K562 (cell line): ENCODE results near the gene ERG28.
"Not testable (repeated sequence)": the region's sequence is repeated elsewhere in the genome, so short reads cannot be mapped to it uniquely, and the experiment has no call there.

ENCODE experiments used
- CTCF ChIP-seq, 3 experiments: IDR thresholded peaks in 2 of 3; conservative IDR thresholded peaks in 1 of 3; 2 replicates each; pipeline ENCODE4 v1.5.1; 2011 to 2012; ENCODE audit warnings: low read length in 3 of 3, mild to moderate bottlenecking in 3 of 3, control low read depth in 2 of 3, improper control_type of control experiment in 1 of 3, inconsistent platforms in 1 of 3, low read depth in 1 of 3, mixed read lengths in 1 of 3, moderate library complexity in 1 of 3; ENCODE audit not compliant: insufficient read depth in 2 of 3
- ELF2 ChIP-seq: fragments of 250-450 bp; sonication (Bioruptor Pico); IDR thresholded peaks from 2 replicates; pipeline ENCODE4 v1.5.0; 2021; ENCODE audit warnings: mild to moderate bottlenecking
- MAX ChIP-seq: sonication (generic); formaldehyde crosslinking; IDR thresholded peaks from 2 replicates; pipeline ENCODE4 v1.9.0; 2022; ENCODE audit warnings: mild to moderate bottlenecking, missing genetic modification reagents
- POLR2A ChIP-seq: fragments of 450-650 bp; conservative IDR thresholded peaks from 2 replicates; pipeline ENCODE4 v1.6.1; 2016
- POLR3G ChIP-seq: IDR thresholded peaks from 2 replicates; pipeline ENCODE4 v1.6.1; 2011; ENCODE audit not compliant: insufficient read length, insufficient replicate concordance; ENCODE audit errors: extremely low read depth
- SETDB1 ChIP-seq: IDR thresholded peaks from one replicate; pipeline ENCODE4 v1.6.1; 2012; ENCODE audit warnings: low read length, control low read depth, inconsistent platforms
- YY1 ChIP-seq, 3 experiments: IDR thresholded peaks; 2 replicates each; pipeline ENCODE4 v1.6.1; 2011; ENCODE audit warnings: low read length in 2 of 3, mild to moderate bottlenecking in 2 of 3, moderate library complexity in 2 of 3, borderline replicate concordance in 1 of 3, control low read depth in 1 of 3, low read depth in 1 of 3; ENCODE audit not compliant: insufficient read depth in 3 of 3, insufficient replicate concordance in 2 of 3, control insufficient read depth in 1 of 3, insufficient read length in 1 of 3; ENCODE audit errors: extremely low read depth in 1 of 3
- ZNF583 ChIP-seq: fragments of 250-450 bp; sonication (Bioruptor Pico); IDR thresholded peaks from 2 replicates; pipeline ENCODE4 v1.4.0; 2020

GRCh38 chr14:75601061-75601460, 59.6 kb downstream of the ERG28 start:
- TF ChIP-seq CTCF (IDR thresholded peaks at IDR 0.05 in 2 of 3, conservative IDR thresholded peaks at IDR 0.05 in 1 of 3; ENCODE audit: insufficient read depth in 2 of 3, low read depth in 1 of 3, low read length in 3 of 3); POLR3G; ELF2 (CRISPR knock-in tag); POLR2A; ZNF583 (CRISPR knock-in tag); SETDB1; YY1 (IDR thresholded peaks at IDR 0.05; ENCODE audit: borderline replicate concordance in 1 of 3, control insufficient read depth in 1 of 3, extremely low read depth in 1 of 3, insufficient read depth in 3 of 3, insufficient read length in 1 of 3, insufficient replicate concordance in 2 of 3, low read depth in 1 of 3, low read length in 2 of 3); MAX: not testable (repeated sequence)
